Activated CD8-positive, alpha-beta T cell treated with anti-CD3 and anti-CD28 coated beads for 36 hours (primary cell): Measurements from ENCODE around the gene SLC25A26. TPM values are rescaled to one million over a fixed set of nuclear protein-coding genes. Genes with fewer than 3 reads are reported as not detected.

ENCODE experiments used
- ATAC-seq: fragments of 200-7000 bp; cut with Tn5 transposase; one replicate; pipeline ENCODE4 v1.10.0; 2021; ENCODE audit warnings: mild to moderate bottlenecking, moderate library complexity
- CTCF ChIA-PET: fragments of 350-600 bp; sonication (Branson Sonifier 250); formaldehyde crosslinking; loops from one replicate; lab custom pipeline; 2021; ENCODE audit warnings: antibody characterized with exemption; lab: Charles Lee
- POLR2A ChIA-PET: fragments of 350-600 bp; sonication (Branson Sonifier 250); formaldehyde crosslinking; loops from one replicate; lab custom pipeline; 2021; ENCODE audit warnings: antibody characterized with exemption; lab: Charles Lee
- DNase-seq: peaks from one replicate; pipeline ENCODE4 v3.0.0-alpha.2; 2020
- H3K27ac Mint-ChIP-seq: one replicate; pipeline ENCODE4 v1.8.0; 2021; ENCODE audit warnings: mild to moderate bottlenecking, mixed read lengths
- H3K27me3 Mint-ChIP-seq: one replicate; pipeline ENCODE4 v1.8.0; 2021; ENCODE audit warnings: mixed read lengths
- H3K36me3 Mint-ChIP-seq: one replicate; pipeline ENCODE4 v1.8.0; 2021; ENCODE audit warnings: low read depth, mixed read lengths
- H3K4me1 Mint-ChIP-seq: one replicate; pipeline ENCODE4 v1.8.0; 2021; ENCODE audit warnings: low read depth, mixed read lengths
- H3K4me3 Mint-ChIP-seq: one replicate; pipeline ENCODE4 v1.8.0; 2021; ENCODE audit warnings: mild to moderate bottlenecking, moderate library complexity, mixed read lengths
- H3K9me3 Mint-ChIP-seq: one replicate; pipeline ENCODE4 v1.8.0; 2021; ENCODE audit warnings: mixed read lengths
- CTCF ChIP-seq: fragments of 200-600 bp; IDR thresholded peaks from one replicate; pipeline ENCODE4 v1.8.0; 2022; ENCODE audit warnings: antibody characterized with exemption, mild to moderate bottlenecking
- intact Hi-C: fragments of 100-400 bp; cut with micrococcal nuclease; formaldehyde crosslinking; loops from one replicate; pipeline ENCODE4 v1.10.0; 2022
- total RNA-seq, 2 experiments: library from RNA; stranded (reverse); gene quantifications; one replicate each; pipeline ENCODE4 v1.2.3, GENCODE V29; 2021

The SLC25A26 gene
- total RNA-seq, 2 experiments from 2014 or later, result 28.5 to 31.0 TPM

DNA sequence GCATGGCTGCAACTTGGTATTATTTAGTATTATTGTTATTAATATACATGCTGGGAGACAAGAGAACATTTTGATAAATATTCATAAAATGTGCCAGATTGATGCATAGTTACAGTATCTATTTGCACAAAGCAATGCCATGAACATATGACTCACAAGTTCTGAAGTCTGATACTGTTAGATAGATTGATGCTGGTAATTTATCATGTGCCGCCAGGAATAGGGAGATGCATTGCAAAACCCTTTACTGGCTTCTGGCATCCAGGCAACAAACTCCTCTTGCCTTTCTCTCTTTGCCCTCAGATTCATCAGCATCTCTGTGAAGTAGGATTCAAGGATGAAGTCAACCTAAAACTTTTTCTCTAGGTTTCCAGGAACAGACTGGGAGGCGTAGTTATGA is 41.0 kb upstream of the SLC25A26 start:
- DNase-seq (no peak), ATAC-seq (no peak)
- Mint-ChIP-seq H3K36me3 (no peaks in the 10 kb centered on the region), H3K9me3 (no peaks in the 10 kb centered on the region), H3K27ac (no peak overlapping the region), H3K4me3 (no peak overlapping the region), H3K27me3 (no peaks in the 10 kb centered on the region), H3K4me1 (no peaks in the 10 kb centered on the region)
- ChIA-PET POLR2A (no interaction called here), CTCF (no interaction called here)
- no peak for TF ChIP-seq CTCF
- intact Hi-C loops, result no loop called here

GRCh38 chr3:66181764-66182163 is 39.0 kb upstream of the SLC25A26 start:
- no peaks in the 10 kb centered on the region for H3K4me1 Mint-ChIP-seq
- no peaks in the 10 kb centered on the region for H3K9me3 Mint-ChIP-seq
- TF ChIP-seq CTCF, result no peak
- H3K27me3 Mint-ChIP-seq, result no peaks in the 10 kb centered on the region
- H3K36me3 Mint-ChIP-seq, result no peaks in the 10 kb centered on the region
- DNase-seq (no peak), ATAC-seq (no peak)
- intact Hi-C loops, result no loop called here
- H3K4me3 Mint-ChIP-seq, result no peak overlapping the region
- ChIA-PET CTCF (interaction anchor here (1.0 kb wide), 1 partner anchor 13 kb away, joined by 3 read pairs; no protein-coding TSS in a partner anchor), POLR2A (no interaction called here)
- H3K27ac Mint-ChIP-seq, result no peak overlapping the region

GRCh38 chr3:66182246-66182645 is 38.6 kb upstream of the SLC25A26 start:
- no peaks in the 10 kb centered on the region for H3K9me3 Mint-ChIP-seq
- CTCF ChIA-PET, result no interaction called here
- H3K4me3 Mint-ChIP-seq, result no peak overlapping the region
- DNase-seq (no peak), ATAC-seq (no peak)
- intact Hi-C loops, result no loop called here
- no peaks in the 10 kb centered on the region for H3K27me3 Mint-ChIP-seq
- TF ChIP-seq CTCF, result no peak
- POLR2A ChIA-PET, result no interaction called here
- H3K36me3 Mint-ChIP-seq, result no peaks in the 10 kb centered on the region
- H3K4me1 Mint-ChIP-seq, result no peaks in the 10 kb centered on the region
- no peak overlapping the region for H3K27ac Mint-ChIP-seq

- H3K4me1 Mint-ChIP-seq, result no peaks in the 10 kb centered on the region
- no peak for TF ChIP-seq CTCF
- no peak for ATAC-seq
- H3K36me3 Mint-ChIP-seq, result no peaks in the 10 kb centered on the region
- H3K27me3 Mint-ChIP-seq, result peaks cover 8% of the 10 kb centered on the region
- DNase-seq, result no peak
- intact Hi-C loops, result no loop called here
- no peak overlapping the region for H3K27ac Mint-ChIP-seq
- H3K9me3 Mint-ChIP-seq, result no peaks in the 10 kb centered on the region
- POLR2A ChIA-PET, result no interaction called here
- no peak overlapping the region for H3K4me3 Mint-ChIP-seq
- CTCF ChIA-PET, result no interaction called here
Measured at GRCh38 chr3:66186545-66186944, 34.3 kb upstream of the SLC25A26 start.

GRCh38 chr3:66195347-66195783 is 25.4 kb upstream of the SLC25A26 start:
- ChIA-PET CTCF (interaction anchor here (0.6 to 1.4 kb wide), 2 partner anchors 18 to 58 kb away, joined by 3 read pairs; no protein-coding TSS in a partner anchor), POLR2A (no interaction called here)
- no peak for TF ChIP-seq CTCF
- intact Hi-C loops, result no loop called here
- Mint-ChIP-seq H3K27me3 (peaks cover 30% of the 10 kb centered on the region), H3K4me3 (peak overlapping the region; percentile 3), H3K9me3 (no peaks in the 10 kb centered on the region), H3K27ac (no peak overlapping the region), H3K36me3 (no peaks in the 10 kb centered on the region), H3K4me1 (no peaks in the 10 kb centered on the region)
- ATAC-seq (peak; percentile 34), DNase-seq (peak; percentile 32)
